ENCODE data around the gene SP2.
"Not testable (repeated sequence)": the region's sequence is repeated elsewhere in the genome, so short reads cannot be mapped to it uniquely, and the experiment has no call there.

SP2 gene

DNA sequence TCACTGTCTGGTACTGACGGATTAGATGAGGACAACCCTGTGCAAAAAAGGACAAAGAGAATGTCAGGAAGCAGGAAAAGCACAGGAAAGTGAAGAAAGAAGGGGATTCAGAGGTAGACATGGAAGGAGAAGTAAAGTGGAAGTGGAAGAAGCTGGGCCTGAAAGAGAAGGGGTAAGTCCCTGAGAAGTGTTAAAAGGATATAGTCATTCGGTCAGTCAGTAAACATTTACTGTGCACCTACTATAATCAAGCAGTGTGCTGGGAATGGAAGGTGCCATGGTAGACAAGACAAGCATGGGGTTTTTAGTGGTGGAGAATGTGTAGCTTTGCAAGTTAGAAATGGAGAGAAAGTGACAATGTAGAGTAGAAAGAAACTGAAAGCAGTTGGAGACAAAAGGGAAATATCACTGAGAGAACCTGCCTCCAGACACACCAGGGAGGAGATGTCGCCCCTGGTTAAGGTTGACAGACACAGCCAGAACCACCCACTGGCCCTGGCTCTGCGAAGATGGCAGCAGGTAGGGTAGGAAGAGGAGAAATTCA, 4.4 kb upstream of the SP2 start:
- no peak for DNase-seq

DNA sequence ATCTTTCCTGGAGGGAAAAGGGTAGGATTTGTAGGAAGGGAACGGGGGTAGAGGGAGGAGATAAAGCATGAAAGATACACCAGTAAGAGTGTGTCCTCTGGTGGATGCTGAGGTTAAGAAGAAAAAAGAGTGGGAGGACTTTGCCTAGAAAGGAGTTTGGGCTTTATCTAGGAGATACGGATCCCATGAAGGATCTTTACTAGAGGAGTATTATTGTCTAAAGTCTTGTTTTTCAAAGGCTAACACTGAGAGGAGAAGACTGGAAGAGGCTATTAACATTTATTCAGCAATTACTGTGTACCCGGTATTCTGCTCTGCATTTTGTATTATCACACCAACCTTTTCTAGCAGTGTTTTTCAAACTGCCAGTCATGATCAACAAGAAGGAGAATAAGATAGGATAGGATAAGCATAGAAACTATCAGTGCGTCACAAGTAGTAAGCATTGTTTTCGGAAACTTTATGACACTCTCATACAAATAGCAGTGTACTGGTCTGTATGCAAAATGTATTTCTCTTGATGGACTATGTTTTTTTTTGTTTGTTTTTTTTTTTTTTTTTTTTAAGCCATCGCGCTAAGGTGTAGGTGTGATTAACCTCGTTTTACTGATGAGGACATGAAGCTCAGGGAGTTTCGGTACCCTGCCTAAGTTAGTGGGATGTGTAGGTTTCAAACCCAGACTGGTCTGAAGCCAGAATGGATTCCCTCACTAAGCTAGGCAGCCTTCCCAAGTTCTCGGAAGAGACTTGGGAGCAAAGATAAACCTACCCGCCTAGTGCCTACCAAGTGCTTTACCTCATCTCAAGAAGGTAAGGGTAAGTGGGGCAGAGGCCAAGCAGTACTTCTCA, 1.3 kb upstream of the SP2 start:
- no peak for DNase-seq

DNA sequence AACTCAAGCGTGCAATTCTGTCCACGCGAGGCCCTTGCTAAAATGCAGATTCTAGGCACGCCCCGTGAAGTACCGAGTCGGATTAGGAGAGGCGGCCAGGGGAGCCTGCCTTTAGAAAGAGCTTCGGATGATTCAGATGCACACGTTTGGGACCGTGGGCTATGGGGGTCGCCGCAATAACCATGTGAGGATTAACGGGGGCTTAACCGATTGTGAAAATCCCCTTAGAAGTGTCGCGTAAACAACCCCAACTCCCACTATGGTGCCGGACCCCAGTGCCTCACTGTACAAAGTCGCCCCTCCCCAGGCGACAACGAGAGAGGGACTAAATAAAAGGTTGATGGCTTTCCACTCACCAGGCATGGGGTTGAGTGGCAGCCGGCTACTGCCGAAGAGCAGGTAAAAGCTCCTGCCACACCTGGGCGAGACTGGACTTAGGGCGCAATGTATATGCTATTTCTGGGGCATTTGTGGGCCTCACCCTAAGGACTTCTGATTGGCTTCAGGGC, 635 bp upstream of the SP2 start:
- peak; percentile 9 for DNase-seq

DNA sequence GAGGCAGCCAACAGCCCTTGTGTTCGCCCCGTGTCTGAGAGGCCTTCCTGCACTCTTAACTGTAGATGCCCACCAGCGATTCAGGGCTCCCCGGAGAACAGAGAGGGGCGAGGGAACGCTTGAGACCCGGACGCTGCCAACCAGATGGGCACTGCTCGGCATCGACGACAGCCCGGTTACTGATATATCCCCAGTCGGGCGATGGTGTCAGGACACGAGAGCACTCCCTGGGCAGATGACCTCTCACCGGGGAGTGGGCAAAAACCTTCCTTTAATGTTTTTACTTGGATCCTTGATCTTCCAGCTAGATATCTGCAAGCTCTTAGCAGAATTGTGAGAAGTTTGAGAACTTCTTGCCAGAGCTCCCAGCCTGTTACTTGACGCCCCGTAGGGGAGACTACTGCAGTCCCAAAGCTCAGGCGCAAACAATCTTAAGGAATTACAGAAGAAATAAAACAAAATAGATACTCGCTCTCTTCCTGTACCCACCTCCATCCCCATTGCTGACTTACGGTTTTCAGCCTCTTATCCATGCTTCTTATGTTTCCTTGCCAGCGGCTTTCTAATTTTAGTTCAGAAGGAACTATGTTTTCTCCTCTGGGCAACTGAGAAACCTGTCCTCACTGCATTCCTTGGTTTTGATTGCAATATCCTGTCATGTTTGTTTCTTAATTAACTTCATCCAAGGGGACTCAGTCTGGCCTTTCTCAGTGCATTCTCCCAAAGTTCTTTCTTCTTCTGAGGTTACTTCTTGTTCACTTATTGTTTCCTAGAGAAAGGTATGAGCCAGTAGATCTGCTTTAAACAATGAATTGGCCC, 845 bp downstream of the SP2 start:
- DNase-seq, result no peak

DNA sequence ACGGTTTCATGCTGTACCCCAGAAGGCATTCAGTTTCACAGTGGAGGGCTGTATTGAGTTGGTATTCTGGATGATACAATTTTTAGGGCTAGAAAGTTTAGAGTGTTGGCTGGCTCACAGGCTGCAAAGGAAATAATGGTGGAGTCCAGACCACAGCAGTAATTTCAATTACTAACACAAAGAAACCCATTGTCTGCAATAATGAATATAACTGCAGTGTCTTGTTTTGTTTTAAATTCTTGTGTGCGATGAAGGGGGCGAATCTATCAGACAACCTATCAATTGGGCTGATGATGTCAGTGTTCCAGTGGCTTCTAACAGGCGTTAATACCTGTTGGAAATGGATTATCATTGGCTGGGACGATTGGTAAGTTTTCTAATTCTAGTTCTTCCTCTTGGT, 1.5 kb downstream of the SP2 start:
- no peak for DNase-seq

DNA sequence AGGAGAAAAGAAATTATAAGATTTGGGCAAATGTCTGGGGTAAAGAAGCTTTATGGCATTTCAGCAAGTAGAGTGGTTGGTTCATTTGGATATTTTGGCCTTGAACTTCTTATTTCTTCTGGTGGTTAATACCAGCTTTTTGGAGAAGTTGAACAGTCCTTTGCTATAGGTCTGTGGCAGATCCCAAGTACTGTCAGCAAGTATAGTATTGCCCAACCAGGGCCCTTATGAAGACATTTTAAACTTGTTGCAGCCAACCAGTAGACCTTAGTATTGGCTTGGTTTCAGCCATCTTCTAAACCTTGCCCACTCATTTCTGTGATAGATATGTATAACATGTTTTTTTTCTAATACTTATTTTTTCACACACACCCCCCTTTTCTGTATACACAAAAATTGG, 2.2 kb downstream of the SP2 start:
- no peak for DNase-seq

DNA sequence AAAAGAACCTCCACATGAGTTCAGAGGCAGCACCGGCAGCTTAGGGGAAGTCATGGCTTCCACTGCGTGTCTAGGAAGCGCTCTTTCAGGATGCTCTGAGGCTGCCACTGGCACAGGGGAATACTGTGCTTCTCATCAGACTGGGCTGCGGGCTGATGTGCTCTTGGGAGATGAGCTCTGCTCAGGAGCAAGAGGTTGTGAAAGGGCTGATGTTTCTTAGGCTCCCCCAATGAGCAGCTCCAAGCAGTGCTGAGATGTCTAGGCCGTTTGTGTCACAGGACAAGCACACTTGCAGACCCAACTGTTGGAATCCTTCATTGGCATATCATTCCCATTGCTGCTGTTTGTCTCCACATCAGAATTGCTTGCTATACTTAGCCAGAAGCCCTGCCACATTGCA, 3.6 kb downstream of the SP2 start:
- no peak for DNase-seq

DNA sequence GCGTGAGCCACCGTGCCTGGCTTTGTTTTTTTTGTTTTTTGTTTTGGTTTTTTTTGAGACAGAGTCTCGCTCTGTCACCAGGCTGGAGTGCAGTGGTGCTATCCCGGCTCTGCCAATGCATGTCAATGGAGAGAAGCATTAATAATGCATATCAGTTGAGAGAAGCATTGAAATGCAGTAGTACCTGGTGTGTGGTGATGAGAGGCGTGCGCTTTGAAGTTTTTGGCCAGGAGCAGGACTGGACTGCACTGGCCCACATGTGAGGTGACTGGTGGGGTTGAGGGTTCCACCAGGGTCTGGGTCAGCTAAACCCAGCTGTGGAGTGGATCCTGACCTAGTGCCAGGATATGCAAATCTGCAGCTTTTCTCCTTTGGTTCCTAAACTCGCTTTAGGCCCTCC, 5.4 kb downstream of the SP2 start:
- DNase-seq, result no peak

DNA sequence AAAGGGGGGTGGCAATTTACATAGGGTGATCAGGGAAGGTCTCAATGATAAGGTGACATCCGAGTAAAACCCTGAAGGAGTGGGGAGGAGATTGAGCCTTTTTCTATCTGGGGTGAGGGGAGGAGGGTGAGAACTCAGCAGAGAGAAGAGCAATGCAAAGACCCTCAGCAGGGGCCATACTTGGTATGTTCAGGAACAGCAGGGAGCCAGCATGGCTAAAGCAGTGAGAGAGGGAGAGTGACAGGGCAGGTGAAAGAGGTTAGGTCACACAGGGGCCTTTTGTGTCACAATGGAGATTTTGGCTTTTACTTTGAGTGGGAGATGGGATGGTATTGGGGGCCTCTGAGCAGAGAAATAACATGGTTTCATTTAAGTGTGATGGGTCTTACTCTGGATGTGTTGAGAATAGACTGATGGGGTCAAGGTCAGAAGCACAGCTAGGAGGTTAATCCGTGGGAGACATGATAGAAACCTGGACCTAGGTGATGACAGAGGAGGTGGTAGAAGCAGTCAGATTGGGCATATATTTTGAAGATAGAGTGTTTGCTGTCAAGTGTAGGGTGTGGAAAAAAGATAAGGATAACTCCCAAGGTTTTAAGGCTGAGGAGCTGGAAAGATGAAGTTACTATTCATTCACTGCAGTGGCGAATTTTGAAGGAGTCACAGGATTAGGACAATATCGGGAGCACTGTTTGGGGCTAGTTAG, 6.2 kb downstream of the SP2 start:
- DNase-seq, result no peak

DNA sequence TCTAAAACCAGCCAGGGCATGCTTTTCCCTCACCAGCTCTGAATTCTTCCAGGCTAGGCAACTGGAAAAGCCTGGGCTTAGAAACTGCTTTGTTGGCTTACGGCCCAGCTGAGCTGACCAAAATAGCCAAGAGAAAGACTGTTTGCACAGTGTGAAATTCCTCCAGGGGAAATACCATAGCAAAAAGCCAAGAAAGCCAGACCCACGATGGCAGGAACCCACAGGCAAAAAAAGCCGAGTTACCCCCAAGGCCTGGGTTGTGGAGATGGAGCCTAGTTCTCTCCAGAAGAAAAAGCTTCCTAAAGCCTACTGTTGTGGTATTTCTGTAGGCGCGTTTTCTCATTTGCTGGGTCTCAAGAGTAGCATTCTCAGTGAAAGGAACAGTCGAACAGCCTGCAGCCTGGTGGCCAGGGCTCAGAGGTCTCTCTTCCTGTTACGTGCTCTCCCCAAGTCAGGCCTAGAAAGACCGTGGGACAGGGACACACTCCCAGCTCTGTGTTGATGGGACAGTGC, 9.2 kb downstream of the SP2 start:
- no peak for DNase-seq

DNA sequence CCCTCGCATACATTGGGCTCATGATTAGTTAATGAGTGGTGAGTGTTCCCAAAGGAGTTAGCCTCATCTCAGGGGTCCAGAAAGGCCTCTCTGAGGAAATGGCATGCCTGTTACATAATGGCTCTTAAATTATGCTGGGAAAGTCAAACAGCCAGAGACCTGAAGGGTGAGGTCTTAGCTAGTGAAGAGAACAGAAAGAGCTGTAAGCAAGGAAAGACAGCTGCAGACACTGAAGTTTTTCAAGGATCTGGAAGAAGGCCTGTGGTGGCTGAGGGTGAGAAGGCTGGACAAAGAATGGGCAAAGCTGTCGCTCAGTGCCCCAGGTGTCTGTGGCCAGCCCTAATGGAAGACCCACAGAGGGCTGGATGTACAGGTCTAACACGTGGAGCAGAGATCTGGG, 10.4 kb downstream of the SP2 start:
- DNase-seq, result no peak

DNA sequence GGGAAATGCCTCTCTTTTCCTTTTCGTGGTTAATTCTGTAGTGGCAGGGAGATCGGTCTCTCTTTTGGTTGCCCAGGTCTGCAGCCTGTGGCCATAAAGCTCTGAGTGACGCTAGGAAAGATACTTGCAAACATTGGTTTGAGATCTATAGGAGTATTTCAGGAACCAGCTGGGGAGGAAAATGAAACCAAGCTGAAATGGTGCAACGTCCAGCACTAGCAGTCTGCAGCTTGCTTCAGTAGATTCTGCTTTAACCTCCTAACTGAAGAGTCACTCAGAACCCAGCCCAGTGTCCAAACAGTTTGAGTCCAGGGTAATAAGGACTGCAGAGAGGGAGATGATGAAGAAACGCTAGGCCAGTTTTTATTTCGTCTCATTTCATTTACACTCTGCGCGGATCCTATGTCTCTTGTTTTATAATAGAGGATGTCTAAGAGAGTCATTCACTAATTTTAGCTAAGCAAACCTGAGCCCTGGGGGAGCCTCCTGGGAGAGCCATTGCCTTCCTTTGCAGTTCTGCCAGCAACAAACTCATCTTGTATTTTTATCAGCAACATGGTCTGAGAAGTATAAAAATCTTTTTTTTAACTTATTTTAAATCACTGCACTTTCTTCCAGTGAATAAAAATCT, 12.0 kb downstream of the SP2 start:
- DNase-seq, result no peak

DNA sequence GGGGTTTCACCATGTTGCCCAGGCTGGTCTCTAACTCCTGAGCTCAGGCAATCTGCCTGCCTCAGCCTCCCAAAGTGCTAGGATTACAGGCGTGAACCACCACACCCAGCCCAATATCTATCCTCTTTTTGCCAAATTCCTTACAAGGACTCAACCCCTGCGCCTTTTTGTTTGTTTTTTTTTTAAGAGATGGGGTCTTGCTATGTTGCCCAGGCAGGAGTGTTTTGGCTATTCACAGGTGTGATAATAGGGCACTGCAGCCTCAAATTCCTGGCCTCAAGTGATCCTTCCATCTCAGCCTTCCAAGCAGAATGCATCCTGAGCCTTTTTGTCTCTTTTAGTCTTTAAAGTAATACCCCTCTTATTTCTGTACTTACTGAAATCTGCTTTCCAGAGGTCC, 17.0 kb downstream of the SP2 start:
- DNase-seq, result no peak

DNA sequence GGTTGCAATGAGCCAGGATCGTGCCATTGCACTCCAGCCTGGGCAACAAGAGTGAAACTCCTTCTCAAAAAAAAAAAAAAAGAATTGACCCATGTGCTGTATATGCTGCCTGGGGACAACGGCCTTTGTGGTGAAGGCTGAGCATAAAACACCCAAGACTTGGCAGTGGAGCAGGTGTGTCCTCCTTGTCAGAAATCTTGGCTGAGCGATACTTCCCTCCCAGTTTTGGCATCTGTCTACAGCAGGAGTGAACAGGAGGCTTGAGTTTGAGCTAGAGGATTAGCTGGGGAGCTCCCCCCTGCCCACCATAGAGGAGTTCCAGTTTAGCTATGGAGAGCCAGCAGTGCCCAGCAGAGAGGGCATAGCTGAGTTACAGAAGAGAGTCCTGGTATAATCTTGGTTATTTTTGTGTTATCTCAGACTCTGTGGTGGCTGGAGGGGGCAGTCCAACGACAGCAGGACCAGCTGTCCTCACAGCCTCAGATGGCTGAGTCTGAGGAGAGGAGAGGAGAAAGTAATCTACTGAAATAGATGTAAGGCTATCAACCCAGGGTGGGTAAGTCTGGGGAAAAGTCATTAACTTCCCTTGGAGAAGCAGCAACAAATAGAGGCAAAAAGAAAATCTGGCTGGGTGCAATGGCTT, 18.4 kb downstream of the SP2 start:
- no peak for DNase-seq

DNA sequence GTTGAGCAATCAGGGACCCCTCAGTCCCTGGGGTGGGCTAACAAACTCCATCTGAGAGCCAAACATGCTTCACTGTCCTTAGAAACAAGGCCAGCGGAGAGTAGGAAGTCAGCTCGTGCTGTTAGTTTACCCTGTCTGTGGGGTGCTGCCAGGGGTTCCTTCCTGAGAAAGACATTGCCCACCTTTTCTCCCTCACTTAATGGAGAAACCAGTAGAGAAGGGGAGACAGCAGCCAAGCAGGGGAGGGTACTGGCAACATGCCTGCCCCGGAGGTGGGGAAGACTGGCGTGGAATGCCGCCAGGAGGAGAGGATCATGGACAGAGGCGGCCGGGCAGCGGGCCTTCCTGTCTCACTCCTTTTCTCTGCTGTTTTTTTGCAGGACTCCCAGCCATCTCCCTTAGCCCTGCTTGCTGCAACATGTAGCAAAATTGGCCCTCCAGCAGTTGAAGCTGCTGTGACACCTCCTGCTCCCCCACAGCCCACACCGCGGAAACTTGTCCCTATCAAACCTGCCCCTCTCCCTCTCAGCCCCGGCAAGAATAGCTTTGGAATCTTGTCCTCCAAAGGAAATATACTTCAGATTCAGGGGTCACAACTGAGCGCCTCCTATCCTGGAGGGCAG, 19.9 kb downstream of the SP2 start:
- no peak for DNase-seq

DNA sequence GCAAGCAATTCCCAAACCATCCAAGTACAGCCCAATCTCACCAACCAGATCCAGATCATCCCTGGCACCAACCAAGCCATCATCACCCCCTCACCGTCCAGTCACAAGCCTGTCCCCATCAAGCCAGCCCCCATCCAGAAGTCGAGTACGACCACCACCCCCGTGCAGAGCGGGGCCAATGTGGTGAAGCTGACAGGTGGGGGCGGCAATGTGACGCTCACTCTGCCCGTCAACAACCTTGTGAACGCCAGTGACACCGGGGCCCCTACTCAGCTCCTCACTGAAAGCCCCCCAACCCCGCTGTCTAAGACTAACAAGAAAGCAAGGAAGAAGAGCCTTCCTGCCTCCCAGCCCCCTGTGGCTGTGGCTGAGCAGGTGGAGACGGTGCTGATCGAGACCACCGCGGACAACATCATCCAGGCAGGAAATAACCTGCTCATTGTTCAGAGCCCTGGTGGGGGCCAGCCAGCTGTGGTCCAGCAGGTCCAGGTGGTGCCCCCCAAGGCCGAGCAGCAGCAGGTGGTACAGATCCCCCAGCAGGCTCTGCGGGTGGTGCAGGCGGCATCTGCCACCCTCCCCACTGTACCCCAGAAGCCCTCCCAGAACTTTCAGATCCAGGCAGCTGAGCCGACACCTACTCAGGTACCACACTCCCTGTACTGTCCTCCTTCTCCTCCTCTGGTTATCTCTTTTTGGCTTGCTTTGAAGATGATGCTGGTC, 20.6 kb downstream of the SP2 start:
- DNase-seq, result no peak

DNA sequence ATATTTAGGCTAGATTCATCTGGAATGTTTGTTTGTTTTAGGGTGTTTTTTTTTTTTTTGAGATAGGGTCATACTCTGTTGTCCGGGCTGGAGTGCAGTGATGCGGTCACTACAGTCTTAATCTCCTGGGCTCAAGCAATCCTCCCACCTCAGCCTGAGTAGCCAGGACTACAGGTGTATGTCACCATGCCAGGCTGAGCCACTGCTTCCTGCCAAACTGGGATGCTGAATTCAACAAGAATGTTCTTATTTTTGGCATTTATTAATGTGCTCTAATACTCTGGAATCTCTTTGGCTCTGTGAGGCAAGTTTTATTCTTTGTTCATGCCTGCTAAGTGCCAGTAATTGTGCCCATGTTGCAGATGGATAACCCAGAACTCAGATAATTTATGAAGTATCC, 21.5 kb downstream of the SP2 start:
- no peak for DNase-seq

DNA sequence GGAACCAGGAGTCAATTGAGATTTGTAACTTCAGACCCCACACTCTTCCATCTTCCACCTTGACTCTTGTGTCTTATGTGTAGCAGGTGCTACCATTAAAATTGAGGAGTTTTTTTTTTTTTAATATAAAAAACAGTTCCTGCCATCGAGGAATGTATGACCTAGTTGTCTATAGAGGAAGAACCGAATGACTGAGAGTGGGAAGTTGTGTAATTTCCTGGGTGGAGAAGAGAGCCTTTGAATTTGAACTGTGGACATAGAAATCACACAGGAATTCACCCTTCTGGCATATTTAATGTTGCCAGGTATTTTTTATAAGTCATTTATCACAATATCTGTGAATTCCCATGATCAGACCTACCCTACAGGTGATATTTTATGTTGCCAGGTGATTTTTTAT, 22.0 kb downstream of the SP2 start:
- no peak for DNase-seq

DNA sequence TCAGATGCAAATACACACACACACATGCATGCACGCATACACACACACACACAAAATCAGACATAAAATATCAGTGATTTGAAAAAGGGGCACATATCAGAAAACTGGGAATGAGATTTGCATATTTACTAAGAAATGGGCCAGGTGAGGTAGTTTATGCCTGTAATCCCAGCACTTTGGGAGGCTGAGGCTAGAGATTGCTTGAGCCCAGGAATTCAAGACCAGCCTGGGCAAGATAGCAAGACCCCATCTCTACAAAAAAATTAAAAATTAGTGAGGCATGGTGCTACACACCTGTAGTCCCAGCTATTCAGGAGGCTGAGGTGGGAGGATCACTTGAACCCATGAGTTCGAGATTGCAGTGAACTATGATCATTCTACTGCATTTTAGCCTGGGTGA, 23.0 kb downstream of the SP2 start:
- no peak for DNase-seq

DNA sequence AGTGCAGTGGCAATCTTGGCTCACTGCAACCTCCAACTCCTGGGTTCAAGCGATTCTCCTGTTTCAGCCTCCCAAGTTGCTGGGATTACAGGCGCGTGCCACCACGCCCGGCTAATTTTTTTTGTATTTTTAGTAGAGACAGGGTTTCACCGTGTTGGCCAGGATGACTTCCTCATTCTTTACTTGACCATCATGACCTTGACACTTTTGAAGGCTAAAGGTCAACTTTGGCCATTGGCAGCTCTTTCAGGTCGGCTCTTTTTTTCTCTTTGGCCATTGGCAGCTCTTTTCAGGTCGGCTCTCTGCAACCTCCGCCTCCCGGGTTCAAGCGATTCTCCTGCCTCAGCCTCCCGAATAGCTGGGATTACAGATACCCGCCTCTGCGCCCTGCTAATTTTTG, 23.9 kb downstream of the SP2 start:
- DNase-seq, result not testable (repeated sequence)
